ENCODE measurements around the gene USF1.

DNA sequence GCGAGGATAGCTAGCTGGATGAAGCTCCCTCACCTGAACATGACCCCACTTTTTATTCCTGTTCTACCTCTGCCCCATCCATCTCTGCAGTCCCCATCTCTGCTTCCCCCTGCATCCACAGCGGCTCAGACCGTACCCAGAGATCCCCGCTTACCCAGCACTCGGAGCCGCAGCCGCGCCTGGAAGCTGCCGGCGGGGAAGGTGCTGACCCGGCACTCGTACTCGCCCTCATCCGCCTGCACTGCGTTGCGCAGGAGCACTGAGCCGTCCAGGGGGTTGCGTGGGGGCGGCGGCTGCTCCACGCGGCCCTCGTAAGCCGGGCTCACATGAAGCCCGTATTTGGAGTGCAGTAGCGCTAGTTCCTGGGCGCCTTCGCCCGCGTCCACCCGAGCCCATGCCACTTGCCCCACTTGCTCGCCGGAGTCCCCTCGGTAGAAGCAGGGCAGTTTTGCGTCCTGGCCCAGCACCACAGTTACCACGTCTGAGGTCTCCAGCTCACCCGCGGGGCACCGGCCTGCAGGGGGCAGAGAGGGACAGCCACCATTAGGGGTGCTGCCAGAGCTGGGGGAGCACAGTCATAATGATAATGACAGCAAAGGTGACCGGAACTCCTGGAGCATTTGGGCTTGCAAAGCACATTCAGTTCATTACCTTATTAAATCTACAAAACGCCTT, 33.8 kb upstream of the USF1 start:
- TF ChIP-seq, protein P1, sequence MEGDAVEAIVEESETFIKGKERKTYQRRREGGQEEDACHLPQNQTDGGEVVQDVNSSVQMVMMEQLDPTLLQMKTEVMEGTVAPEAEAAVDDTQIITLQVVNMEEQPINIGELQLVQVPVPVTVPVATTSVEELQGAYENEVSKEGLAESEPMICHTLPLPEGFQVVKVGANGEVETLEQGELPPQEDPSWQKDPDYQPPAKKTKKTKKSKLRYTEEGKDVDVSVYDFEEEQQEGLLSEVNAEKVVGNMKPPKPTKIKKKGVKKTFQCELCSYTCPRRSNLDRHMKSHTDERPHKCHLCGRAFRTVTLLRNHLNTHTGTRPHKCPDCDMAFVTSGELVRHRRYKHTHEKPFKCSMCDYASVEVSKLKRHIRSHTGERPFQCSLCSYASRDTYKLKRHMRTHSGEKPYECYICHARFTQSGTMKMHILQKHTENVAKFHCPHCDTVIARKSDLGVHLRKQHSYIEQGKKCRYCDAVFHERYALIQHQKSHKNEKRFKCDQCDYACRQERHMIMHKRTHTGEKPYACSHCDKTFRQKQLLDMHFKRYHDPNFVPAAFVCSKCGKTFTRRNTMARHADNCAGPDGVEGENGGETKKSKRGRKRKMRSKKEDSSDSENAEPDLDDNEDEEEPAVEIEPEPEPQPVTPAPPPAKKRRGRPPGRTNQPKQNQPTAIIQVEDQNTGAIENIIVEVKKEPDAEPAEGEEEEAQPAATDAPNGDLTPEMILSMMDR (IDR thresholded peaks at IDR 0.05) = no peak
- no peak for TF ChIP-seq POLR2A (IDR thresholded peaks at IDR 0.05)

Measured in stomach (tissue), 4 donors.